Endothelial cell of umbilical vein (primary cell): ENCODE measurements around the gene METTL5. TPM values are rescaled to one million over a fixed set of nuclear protein-coding genes. Genes with fewer than 3 reads are reported as not detected.

Experiments
- Bru-seq: library from RNA; stranded (reverse); fragments of 400-500 nt; gene quantifications from one replicate; lab custom pipeline; 2021; lab: Mats Ljungman, UMichigan
- BruChase-seq, 2 experiments: library from RNA; stranded (reverse); fragments of 400-500 nt; gene quantifications; one replicate each; lab custom pipeline; 2021; lab: Mats Ljungman, UMichigan
- BruUV-seq: library from RNA; stranded (reverse); fragments of 400-500 nt; replicated peaks from 2 replicates; lab custom pipeline; 2021; lab: Mats Ljungman, UMichigan
- CTCF ChIA-PET: fragments of 300-600, 350-600 bp; sonication (Branson Sonifier 250); formaldehyde crosslinking; loops from one replicate; lab custom pipeline; 2021; ENCODE audit warnings: antibody characterized with exemption, inconsistent platforms; lab: Charles Lee
- POLR2A ChIA-PET: fragments of 300-600, 350-600 bp; sonication (Branson Sonifier 250); formaldehyde crosslinking; loops from one replicate; lab custom pipeline; 2021; ENCODE audit warnings: antibody characterized with exemption, inconsistent platforms; lab: Charles Lee
- DNase-seq: peaks from one replicate; pipeline ENCODE4 v3.0.0-alpha.2; 2011; ENCODE audit warnings: low read depth, low spot score
- FAIRE-seq: peaks from 2 replicates; lab custom pipeline; 2011; peaks lifted over from hg19 to GRCh38; lab: Jason Lieb, UNC
- H2AFZ ChIP-seq: 2 replicates; pipeline ENCODE4 v1.6.0; 2012; ENCODE audit warnings: low read depth, low read length, control low read depth, inconsistent platforms
- H3K27ac ChIP-seq: 2 replicates; pipeline ENCODE4 v1.5.1; 2011; ENCODE audit warnings: low read depth, mild to moderate bottlenecking, control low read depth, low read length, moderate library complexity; ENCODE audit not compliant: insufficient read depth
- H3K27me3 ChIP-seq, 2 experiments: 2 replicates each; pipeline versions ENCODE4 v1.6.0 to v1.6.1; 2011; ENCODE audit warnings: low read length in 2 of 2, mixed read lengths in 1 of 2; ENCODE audit not compliant: control insufficient read depth in 2 of 2, insufficient read depth in 2 of 2
- H3K36me3 ChIP-seq, 2 experiments: 2 replicates in 1 of 2; 3 replicates in 1 of 2; pipeline ENCODE4 v1.5.1; 2011; ENCODE audit warnings: low read length in 2 of 2, mild to moderate bottlenecking in 1 of 2, moderate library complexity in 1 of 2; ENCODE audit not compliant: control insufficient read depth in 2 of 2, insufficient read depth in 2 of 2; ENCODE audit errors: extremely low read depth in 1 of 2
- H3K4me1 ChIP-seq: 3 replicates; pipeline ENCODE4 v1.5.1; 2011; ENCODE audit warnings: mild to moderate bottlenecking, low read length; ENCODE audit not compliant: control insufficient read depth, insufficient read depth; ENCODE audit errors: extremely low read depth
- H3K4me2 ChIP-seq: 2 replicates; pipeline ENCODE4 v1.6.1; 2011; ENCODE audit warnings: low read length, control low read depth, mixed read lengths; ENCODE audit not compliant: insufficient read depth
- H3K4me3 ChIP-seq, 3 experiments: fragments of 200-600 bp in 1 of 3; sonication (generic), shearing (Covaris generic) in 1 of 3; replicated peaks in 1 of 3; 2 replicates each; pipeline ENCODE4 v1.5.1; 2011 to 2016; ENCODE audit warnings: control low read depth in 3 of 3, low read length in 3 of 3, mild to moderate bottlenecking in 2 of 3, inconsistent platforms in 1 of 3, low read depth in 1 of 3, moderate library complexity in 1 of 3; ENCODE audit not compliant: insufficient read depth in 1 of 3
- H3K79me2 ChIP-seq: 2 replicates; pipeline ENCODE4 v1.6.0; 2012; ENCODE audit warnings: low read length, inconsistent platforms; ENCODE audit not compliant: control insufficient read depth, insufficient read depth
- H3K9ac ChIP-seq: replicated peaks from 2 replicates; pipeline ENCODE3; 2011; ENCODE audit warnings: low read length, control low read depth; ENCODE audit not compliant: insufficient read depth; ENCODE audit errors: extremely low read depth
- H3K9me1 ChIP-seq: replicated peaks from 3 replicates; pipeline ENCODE4 v1.6.0; 2011; ENCODE audit warnings: mild to moderate bottlenecking, low read length; ENCODE audit not compliant: control insufficient read depth, insufficient read depth; ENCODE audit errors: extremely low read depth
- H3K9me3 ChIP-seq: replicated peaks from 2 replicates; pipeline ENCODE4 v1.5.1; 2012; ENCODE audit warnings: low read length, inconsistent platforms; ENCODE audit not compliant: control insufficient read depth, insufficient read depth
- H4K20me1 ChIP-seq: replicated peaks from 2 replicates; pipeline ENCODE3; 2011; ENCODE audit warnings: mild to moderate bottlenecking, low read length; ENCODE audit not compliant: control insufficient read depth, insufficient read depth; ENCODE audit errors: extremely low read depth
- EZH2 ChIP-seq: IDR thresholded peaks from 2 replicates; pipeline ENCODE4 v1.6.1; 2012; ENCODE audit warnings: borderline replicate concordance, low read depth, mild to moderate bottlenecking, moderate library complexity, low read length, inconsistent platforms; ENCODE audit not compliant: severe bottlenecking
- MAX ChIP-seq: IDR thresholded peaks from 2 replicates; pipeline ENCODE4 v1.6.1; 2011; ENCODE audit not compliant: insufficient read depth, insufficient read length
- POLR2A ChIP-seq: IDR thresholded peaks from 2 replicates; pipeline ENCODE4 v1.6.1; 2012; ENCODE audit warnings: low read depth, mild to moderate bottlenecking, control low read depth, low read length
- POLR2AphosphoS5 ChIP-seq: IDR thresholded peaks from 2 replicates; pipeline ENCODE4 v1.6.1; 2012; ENCODE audit warnings: low read depth, mild to moderate bottlenecking, control low read depth, low read length, moderate library complexity; ENCODE audit not compliant: insufficient read depth
- dilution Hi-C: fragments of 300-500 bp; cut with MboI; formaldehyde crosslinking; loops from one replicate; pipeline ENCODE4 v1.15.0; 2019; ENCODE audit warnings: low sequenced_read_pairs; ENCODE audit not compliant: extremely low pct_ligation_motif_present
- intact Hi-C: fragments of 100-400 bp; cut with micrococcal nuclease; formaldehyde crosslinking; loops from one replicate; pipeline ENCODE4 v1.10.0; 2022
- long read RNA-seq: library from polyadenylated mRNA; stranded (forward); transcript quantifications from one replicate; pipeline ENCODE4 v2.0.0, GENCODE V29; 2021
- polyA minus RNA-seq, 3 experiments: library from RNA; depleted of rRNA, polyadenylated mRNA; stranded (reverse); fragments of >200 nt; gene quantifications; 1 replicate in 1 of 3; 2 replicates in 2 of 3; pipeline ENCODE4 v1.2.3, GENCODE V29; 2011
- polyA plus RNA-seq, 4 experiments: library from polyadenylated mRNA; depleted of rRNA in 3 of 4; stranded (reverse) in 3 of 4; unstranded in 1 of 4; fragments of >200 nt; gene quantifications; 2 replicates each; pipeline versions ENCODE4 v1.2.1 to v1.2.3, GENCODE V29; 2011 to 2012; ENCODE audit warnings: missing spikeins in 1 of 4
- total RNA-seq: library from RNA; stranded (reverse); gene quantifications from 2 replicates; pipeline ENCODE4 v1.2.3, GENCODE V29; 2021
- TF ChIP-seq, protein P1 (sequence below), 2 donors: IDR thresholded peaks; 1 replicate in 1 of 2; 2 replicates in 1 of 2; pipeline ENCODE4 v1.5.1; 2011; ENCODE audit warnings: low read length in 2 of 2, mild to moderate bottlenecking in 2 of 2, moderate library complexity in 2 of 2, control low read depth in 1 of 2, inconsistent platforms in 1 of 2, low read depth in 1 of 2; ENCODE audit not compliant: insufficient read depth in 1 of 2; ENCODE audit errors: extremely low read depth in 1 of 2

Gene METTL5
- total RNA-seq (50.4 and 52.0 TPM in 2 replicates), polyA plus RNA-seq (18.4 and 27.0 TPM in 2 replicates), polyA minus RNA-seq (10.7 and 14.6 TPM in 2 replicates), Bru-seq, nascent RNA (percentile 75 among the genes with signal in this experiment), BruChase-seq, experiment 1, labeled RNA remaining after a 6-hour chase (percentile 65 among the genes with signal in this experiment), BruChase-seq, experiment 2, labeled RNA remaining after a 2-hour chase (percentile 70 among the genes with signal in this experiment)
- 30.1 and 31.9 TPM in 2 replicates for polyA plus RNA-seq (2011; cell fraction: cytosol; rRNA removed)
- 9.4 and 13.7 TPM in 2 replicates for polyA plus RNA-seq (2011; cell fraction: nucleus; rRNA removed)
- polyA plus RNA-seq (2012) = 77.5 and 94.6 TPM in 2 replicates
- 8.9 TPM for polyA minus RNA-seq (2011; cell fraction: cytosol; rRNA and poly(A)+ RNA removed)
- polyA minus RNA-seq (2011; cell fraction: nucleus; rRNA and poly(A)+ RNA removed) = 5.1 and 6.7 TPM in 2 replicates
- long read RNA-seq, transcript METTL5-203 (8 exons, 800 nt) = minor isoform, 36 of 144 reads
- long read RNA-seq, transcript METTL5-206 (8 exons, 880 nt) = major isoform, 66 of 144 reads
- long read RNA-seq, transcript METTL5-201 (7 exons, 1,010 nt) = minor isoform, 21 of 144 reads
- long read RNA-seq, partial matches to known transcripts = 7 of 144 reads
- long read RNA-seq, other reads (novel, unspliced or antisense) = 13 of 144 reads

- FAIRE-seq = peak; percentile 66
- peaks cover 46% of the 10 kb centered on the region for H3K79me2 ChIP-seq
- TSS peak; percentile 54 for BruUV-seq
- H3K9ac ChIP-seq = peak within 1 kb of the TSS; percentile 71
- H3K9me1 ChIP-seq = no peaks in the 10 kb centered on the region
- CTCF ChIA-PET = interaction anchor here (1.0 to 2.2 kb wide), 12 partner anchors 9 to 372 kb away, joined by 3 to 16 read pairs (median 4); partner anchors contain the start of gene SSB
- peak within 1 kb of the TSS; percentile 67 to 90 (median 85) for H3K4me3 ChIP-seq
- no peaks in the 10 kb centered on the region for H3K9me3 ChIP-seq
- no peaks in the 10 kb centered on the region for H4K20me1 ChIP-seq
- dilution Hi-C loops = no loop called here
- DNase-seq = peak; percentile 80
- peak within 1 kb of the TSS; percentile 86 for H2AFZ ChIP-seq
- H3K4me2 ChIP-seq = peak within 1 kb of the TSS; percentile 89
- peaks cover 0 to 3% of the 10 kb centered on the region in 2 experiments for H3K36me3 ChIP-seq
- peaks cover 21% of the 10 kb centered on the region for H3K4me1 ChIP-seq
- TF ChIP-seq POLR2A (peak; percentile 75), EZH2 (no peak), MAX (no peak), POLR2AphosphoS5 (peak; percentile 89)
- TF ChIP-seq, protein P1, sequence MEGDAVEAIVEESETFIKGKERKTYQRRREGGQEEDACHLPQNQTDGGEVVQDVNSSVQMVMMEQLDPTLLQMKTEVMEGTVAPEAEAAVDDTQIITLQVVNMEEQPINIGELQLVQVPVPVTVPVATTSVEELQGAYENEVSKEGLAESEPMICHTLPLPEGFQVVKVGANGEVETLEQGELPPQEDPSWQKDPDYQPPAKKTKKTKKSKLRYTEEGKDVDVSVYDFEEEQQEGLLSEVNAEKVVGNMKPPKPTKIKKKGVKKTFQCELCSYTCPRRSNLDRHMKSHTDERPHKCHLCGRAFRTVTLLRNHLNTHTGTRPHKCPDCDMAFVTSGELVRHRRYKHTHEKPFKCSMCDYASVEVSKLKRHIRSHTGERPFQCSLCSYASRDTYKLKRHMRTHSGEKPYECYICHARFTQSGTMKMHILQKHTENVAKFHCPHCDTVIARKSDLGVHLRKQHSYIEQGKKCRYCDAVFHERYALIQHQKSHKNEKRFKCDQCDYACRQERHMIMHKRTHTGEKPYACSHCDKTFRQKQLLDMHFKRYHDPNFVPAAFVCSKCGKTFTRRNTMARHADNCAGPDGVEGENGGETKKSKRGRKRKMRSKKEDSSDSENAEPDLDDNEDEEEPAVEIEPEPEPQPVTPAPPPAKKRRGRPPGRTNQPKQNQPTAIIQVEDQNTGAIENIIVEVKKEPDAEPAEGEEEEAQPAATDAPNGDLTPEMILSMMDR (IDR thresholded peaks at IDR 0.05; ENCODE audit: extremely low read depth in 1 of 2, insufficient read depth in 1 of 2, low read depth in 1 of 2, low read length in 2 of 2) = peak; percentile 88 to 95
- intact Hi-C loops = loop anchor here (1.0 to 5.0 kb wide), 3 partner anchors 48 to 333 kb away; no protein-coding TSS in a partner anchor
- H3K27ac ChIP-seq = peak within 1 kb of the TSS; percentile 44
- H3K27me3 ChIP-seq = no peaks in the 10 kb centered on the region
- POLR2A ChIA-PET = no interaction called here
These were observed at the start of gene METTL5 for GRCh38 chr2:169824373-169825333. Gene METTL5 (minus strand): TSS chr2:169824905. CDS start chr2:169824597, 308 bp downstream.
